ENCODE results near the gene FXYD3.

Gene FXYD3

DNA sequence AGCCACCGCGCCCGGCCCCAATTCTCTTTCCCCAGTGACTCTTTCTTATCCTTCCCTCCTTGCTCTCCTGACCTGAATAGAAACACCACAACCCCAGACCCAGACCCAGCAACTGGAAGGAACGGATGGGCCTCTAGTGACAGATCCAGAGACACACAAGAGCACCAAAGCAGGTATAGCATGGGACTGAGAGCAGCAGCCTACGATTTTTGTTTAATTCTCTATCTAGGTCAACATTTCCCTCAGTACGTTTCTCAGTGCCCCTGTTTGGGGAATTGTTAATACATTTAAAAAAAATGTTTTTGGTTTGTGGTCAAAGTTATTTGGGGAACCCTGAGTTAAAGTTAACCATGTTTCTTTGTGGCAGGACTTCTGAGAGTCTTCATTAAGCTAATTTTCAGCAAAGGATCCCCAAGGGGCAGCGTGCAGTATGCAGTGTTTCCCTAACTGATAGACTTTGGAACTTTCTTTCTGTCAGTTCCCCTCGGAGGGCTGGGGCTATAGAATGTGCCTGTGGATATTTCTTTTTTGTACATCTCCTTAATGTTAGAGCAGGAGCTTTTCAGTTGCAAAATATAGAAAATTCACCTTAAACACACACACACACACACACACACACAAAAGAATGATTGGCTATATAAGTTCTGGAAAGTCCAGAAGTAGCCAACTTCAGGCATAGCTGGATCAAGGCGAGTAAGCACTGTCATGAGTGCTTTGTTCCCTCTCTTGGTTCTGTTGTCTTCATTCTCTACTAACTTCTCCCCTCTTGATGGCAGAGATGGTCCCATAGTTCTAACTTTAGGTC is 45.2 kb downstream of the FXYD3 start:
- DNase-seq (ENCODE audit: low read depth), result no peak
- no peak overlapping the region for H3K4me3 ChIP-seq (ENCODE audit: low read depth, low read length)
- no peak for TF ChIP-seq CTCF (IDR thresholded peaks at IDR 0.05; ENCODE audit: low read depth, low read length, missing control alignments)

- no peak overlapping the region for H3K4me3 ChIP-seq (ENCODE audit: low read depth, low read length)
- TF ChIP-seq CTCF (IDR thresholded peaks at IDR 0.05; ENCODE audit: low read depth, low read length, missing control alignments), result no peak
- DNase-seq (ENCODE audit: low read depth), result no peak
Observed at GRCh38 chr19:35161434-35161743, 45.8 kb downstream of the FXYD3 start.

- no peak for TF ChIP-seq CTCF (IDR thresholded peaks at IDR 0.05; ENCODE audit: low read depth, low read length, missing control alignments)
- DNase-seq (ENCODE audit: low read depth), result no peak
- H3K4me3 ChIP-seq (ENCODE audit: low read depth, low read length), result no peak overlapping the region
Observed at GRCh38 chr19:35162471-35163326, 47.1 kb downstream of the FXYD3 start.

GRCh38 chr19:35164418-35164817 is 48.8 kb downstream of the FXYD3 start:
- no peak overlapping the region for H3K4me3 ChIP-seq (ENCODE audit: low read depth, low read length)
- DNase-seq (ENCODE audit: low read depth), result no peak
- TF ChIP-seq CTCF (IDR thresholded peaks at IDR 0.05; ENCODE audit: low read depth, low read length, missing control alignments), result no peak

DNA sequence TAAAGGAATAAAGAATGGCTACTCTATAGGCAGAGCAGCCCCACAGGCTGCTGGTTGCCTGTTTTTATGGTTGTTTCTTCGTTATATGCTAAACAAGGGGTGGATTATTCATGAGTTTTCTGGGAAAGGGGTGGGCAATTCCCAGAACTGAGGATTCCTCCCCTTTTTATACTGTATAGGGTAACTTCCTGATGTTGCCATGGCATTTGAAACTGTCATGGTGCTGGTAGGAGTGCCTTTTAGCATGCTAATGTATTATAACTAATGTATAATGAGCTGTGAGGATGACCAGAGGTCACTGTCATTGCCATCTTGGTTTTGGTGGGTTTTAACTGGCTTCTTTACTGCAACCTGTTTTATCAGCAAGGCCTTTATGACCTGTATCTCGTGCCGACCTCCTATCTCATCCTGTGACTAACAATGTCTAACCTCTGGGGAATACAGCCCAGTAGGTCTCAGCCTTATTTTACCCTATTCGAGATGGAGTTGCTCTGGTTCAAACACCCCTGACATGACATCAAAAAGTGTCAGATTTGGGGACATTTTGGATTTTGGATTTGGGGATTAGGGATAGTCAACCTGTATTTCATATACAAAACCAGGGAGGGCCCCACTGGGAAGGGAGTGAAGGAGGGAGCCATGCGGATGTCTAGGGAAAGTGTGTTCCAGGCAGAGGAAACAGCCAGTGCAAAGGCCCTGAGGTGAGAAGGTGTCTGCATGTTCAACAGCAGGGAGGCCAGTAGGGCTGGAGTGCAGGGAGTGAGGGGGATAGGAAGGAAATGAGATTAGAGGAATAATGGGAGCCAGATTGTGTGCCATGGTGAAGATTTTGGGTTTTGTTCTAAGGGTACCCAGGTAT is 49.8 kb downstream of the FXYD3 start:
- no peak overlapping the region for H3K4me3 ChIP-seq (ENCODE audit: low read depth, low read length)
- no peak for DNase-seq (ENCODE audit: low read depth)
- TF ChIP-seq CTCF (IDR thresholded peaks at IDR 0.05; ENCODE audit: low read depth, low read length, missing control alignments), result no peak

GRCh38 chr19:35166100-35167063 is 50.8 kb downstream of the FXYD3 start:
- no peak overlapping the region for H3K4me3 ChIP-seq (ENCODE audit: low read depth, low read length)
- no peak for DNase-seq (ENCODE audit: low read depth)
- TF ChIP-seq CTCF (IDR thresholded peaks at IDR 0.05; ENCODE audit: low read depth, low read length, missing control alignments), result no peak

All from GM12864 (cell line).